GM21786 (cell line): Measurements from ENCODE around the gene GPR87.

Source experiments
- ATAC-seq: cut with Tn5 transposase; IDR thresholded peaks from one replicate; pipeline ENCODE4 v1.9.1; 2021; ENCODE audit not compliant: unreplicated experiment

Gene GPR87

GRCh38 chr3:151318313-151318712 lies 1.7 kb upstream of the GPR87 start:
- ATAC-seq: no peak

- no peak for ATAC-seq
Measured at GRCh38 chr3:151315846-151316245, 774 bp downstream of the GPR87 start.

DNA sequence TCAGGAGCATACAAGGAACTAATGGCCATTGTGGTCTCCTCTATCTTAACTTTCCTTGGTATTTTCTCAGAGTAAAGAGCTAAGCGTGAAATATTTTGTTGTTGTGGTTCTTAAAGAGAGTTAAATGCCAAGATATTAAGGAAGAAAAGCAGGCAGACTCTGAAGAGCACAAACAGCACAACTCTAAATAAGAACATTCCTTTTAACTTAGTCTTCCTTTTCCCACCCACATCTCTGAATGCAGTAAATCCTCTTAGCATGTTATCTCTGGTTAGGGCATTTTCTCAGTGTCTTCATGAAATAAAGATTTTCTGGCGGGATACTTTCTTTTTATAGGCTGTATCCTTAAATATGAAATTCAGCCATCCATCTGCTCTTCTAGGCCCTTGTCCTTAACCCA lies 1.5 kb downstream of the GPR87 start:
- ATAC-seq: no peak

DNA sequence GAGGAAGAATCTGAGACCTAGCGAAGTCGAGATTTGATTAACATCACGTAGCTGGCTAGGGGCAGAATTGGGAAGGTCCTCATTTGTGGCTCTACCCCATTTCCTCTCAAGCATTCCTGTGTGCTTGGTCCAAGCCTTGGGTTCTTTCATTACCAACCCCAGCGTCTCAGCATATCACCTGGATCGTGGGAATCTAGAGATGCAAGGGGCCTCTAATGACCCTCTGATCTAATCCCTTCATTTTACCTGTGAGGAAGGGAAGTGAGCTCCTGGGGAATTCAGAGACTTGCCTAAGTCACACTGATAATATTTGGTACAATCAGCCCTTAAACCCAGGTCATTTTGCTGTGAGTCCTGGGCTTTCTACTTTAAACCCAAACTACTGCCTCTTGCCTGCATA lies 2.0 kb downstream of the GPR87 start:
- no peak for ATAC-seq

- no peak for ATAC-seq
Measured at GRCh38 chr3:151314137-151314536, 2.5 kb downstream of the GPR87 start.

GRCh38 chr3:151312972-151313371 lies 3.6 kb downstream of the GPR87 start:
- no peak for ATAC-seq

GRCh38 chr3:151309566-151309965 lies 7.1 kb downstream of the GPR87 start:
- ATAC-seq: no peak

DNA sequence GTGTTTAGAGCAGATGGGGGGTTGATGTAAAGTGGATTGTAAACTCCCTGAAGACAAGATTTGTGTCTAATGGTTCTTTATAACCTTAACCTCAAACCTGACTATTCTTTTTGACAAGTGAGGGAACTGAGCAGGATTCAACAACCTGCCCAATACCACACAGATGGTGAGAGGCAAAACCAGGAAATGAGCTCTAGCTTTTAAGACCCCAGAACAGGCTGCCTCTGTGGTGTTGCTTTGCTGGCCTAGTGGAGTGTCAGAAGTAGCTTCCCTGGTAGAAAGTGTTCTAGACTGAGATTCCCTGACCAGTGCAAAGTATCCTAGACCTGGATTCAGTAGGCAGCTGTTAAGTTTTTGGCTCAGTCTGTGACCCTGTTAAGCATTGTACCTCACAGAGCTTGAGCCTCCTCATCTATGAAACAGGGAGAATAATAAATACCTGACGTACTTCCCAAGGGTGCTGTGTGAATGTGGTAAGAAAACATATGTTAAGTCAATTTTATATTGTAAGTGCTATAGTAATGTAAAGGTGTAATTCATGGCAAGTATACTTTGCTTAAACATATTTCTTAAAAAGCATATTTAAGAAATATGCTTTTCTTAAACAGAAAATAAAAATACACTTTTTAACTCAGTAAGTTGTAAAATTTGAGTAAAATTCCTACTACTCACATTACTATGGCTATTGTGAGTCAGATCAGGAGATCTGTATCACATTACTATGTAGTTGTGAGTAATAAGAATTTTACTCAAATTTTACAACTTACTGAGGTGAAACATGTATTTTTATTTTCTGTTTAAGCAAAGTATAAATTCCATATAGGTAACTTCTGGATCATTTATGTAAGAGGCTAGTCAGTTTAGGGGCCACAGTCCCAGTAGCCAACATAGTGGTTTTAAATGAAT lies 8.8 kb downstream of the GPR87 start:
- no peak for ATAC-seq

GRCh38 chr3:151307131-151307530 lies 9.5 kb downstream of the GPR87 start:
- no peak for ATAC-seq

GRCh38 chr3:151306168-151306810 lies 10.3 kb downstream of the GPR87 start:
- ATAC-seq: no peak

GRCh38 chr3:151305775-151306151 lies 10.9 kb downstream of the GPR87 start:
- ATAC-seq: no peak

DNA sequence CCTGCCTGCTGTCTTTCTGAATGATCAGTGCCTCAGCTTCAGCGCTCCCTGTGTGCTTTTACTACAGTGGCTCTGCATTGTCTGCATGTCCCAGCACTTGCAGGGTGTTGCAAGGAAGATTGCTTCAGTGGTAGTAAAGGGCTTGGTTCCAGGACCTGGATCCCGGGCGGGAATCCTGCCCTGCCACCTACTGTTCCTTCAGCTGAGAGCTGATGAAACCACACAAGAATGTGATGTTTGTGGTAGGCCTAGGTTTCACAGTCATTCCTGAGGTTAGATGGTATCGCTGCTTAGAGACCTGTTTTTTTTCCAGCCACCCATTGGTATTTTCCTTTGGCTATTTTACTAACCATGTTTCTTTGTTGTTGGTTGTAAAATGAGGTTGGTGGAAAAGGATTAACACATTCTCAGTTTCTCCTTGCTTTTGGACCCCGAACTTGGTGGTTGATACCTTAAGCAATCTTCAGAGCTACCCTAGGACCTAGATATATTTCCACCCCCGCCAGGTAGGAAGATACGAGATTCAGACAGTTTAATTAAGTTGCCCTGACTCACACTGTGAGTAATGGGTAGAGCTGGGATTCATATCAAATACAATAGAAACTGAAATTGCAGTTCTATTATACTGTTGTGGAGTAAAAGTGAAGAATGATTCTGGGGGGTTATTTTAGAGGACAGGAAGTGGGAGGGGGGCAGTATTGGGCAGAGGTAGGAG lies 11.4 kb downstream of the GPR87 start:
- no peak for ATAC-seq

DNA sequence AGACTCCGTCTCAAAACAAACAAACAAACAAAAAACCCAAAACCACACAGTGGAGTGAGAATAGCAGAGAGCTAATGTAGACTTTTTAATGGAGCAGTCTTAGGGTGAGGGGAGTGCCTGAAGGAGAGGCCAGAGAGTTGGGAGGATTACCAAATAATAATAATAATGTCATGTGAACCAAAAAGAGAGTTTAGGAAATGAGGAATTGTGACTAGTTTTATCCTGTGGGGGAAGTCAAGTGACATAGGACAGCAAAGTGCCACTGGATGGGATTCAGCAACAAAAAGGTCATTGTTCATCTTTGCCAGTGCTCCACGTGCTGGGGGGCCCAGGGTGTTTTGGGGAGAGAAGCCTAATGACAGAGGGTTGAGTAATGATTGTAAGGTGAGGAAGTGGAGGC lies 12.9 kb downstream of the GPR87 start:
- ATAC-seq: no peak

GRCh38 chr3:151301787-151302186 lies 14.8 kb downstream of the GPR87 start:
- no peak for ATAC-seq

DNA sequence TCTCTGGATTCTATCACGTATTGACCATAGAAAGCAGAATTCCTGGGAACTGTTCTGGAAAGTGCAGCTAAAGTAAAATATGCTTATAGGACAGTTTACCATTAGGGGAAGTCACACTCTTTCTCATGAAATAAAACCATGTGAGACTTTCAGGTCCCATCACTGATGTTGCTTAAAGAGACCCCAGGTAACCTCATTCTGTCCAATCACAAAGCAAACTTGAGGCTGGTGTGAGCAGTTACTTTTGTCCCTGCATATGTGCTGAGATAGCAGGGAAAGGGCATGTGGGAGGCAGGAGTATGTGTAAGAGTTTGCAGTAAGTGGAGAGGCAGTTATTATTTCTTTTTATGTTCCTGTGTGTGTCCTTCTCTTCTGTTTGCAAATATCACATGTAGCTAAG lies 16.1 kb downstream of the GPR87 start:
- no peak for ATAC-seq

DNA sequence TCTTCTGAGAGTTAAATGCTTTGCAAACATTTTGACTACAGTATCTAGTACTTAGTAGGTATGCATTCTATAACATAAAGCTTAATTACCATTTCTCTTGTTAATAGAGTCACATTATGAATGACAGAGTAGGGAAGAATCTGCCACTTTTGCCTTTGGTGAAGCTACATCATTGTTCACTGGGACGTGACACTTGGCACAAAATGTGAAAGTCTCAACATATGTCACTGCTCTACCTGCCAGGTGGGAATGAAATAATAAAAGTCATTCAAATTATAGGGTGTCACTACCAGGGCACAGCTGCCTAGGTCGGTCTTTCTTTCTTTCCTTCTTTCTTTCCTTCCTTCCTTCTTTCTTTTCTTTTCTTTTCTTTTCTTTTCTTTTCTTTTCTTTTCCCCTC lies 17.6 kb downstream of the GPR87 start:
- ATAC-seq: no peak

- no peak for ATAC-seq
Measured at GRCh38 chr3:151297429-151297828, 19.2 kb downstream of the GPR87 start.

- no peak for ATAC-seq
Measured at GRCh38 chr3:151296226-151296625, 20.4 kb downstream of the GPR87 start.

- ATAC-seq: no peak
Measured at GRCh38 chr3:151293127-151293526, 23.5 kb downstream of the GPR87 start.

DNA sequence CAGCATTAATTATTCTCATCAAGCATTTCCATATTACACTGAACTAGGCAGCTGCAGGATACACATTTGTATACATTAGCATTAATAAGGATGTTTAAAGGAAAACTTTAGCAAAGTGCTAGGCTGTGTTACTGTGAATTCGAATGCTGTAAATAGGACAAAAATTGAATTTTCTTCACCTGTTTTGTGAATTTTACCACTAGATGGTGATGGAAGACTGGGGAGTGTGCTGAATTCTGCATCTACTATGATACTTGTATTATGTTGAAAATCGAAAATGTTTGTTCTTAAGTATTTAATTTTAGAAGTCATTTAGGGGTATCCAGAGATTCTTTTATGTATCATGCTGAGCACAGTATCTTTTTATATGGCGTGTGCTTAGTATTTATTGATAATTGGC lies 25.9 kb downstream of the GPR87 start:
- no peak for ATAC-seq

DNA sequence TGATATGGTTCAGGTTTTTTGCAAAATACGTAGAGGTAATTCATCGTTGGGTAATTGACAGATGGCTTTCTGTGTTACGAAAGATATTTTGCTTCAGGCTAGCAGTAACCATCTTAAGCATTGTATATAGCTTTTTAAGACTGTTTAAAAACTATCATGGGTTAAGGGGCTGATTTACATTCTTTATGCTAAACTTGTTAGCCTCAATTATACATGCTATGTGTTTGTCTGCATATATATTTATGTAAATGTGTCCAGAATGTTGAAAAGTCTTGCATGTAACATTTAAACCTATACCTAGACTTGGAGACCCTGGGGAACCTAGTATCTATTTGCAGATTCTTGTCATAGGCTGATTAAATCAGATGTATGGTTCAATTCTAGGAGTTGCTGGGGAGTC lies 27.2 kb downstream of the GPR87 start:
- ATAC-seq: no peak

- no peak for ATAC-seq
Measured at GRCh38 chr3:151285940-151286339, 30.7 kb downstream of the GPR87 start.
